ENCODE measurements around the gene TEAD1. TPM values are rescaled to one million over a fixed set of nuclear protein-coding genes. Genes with fewer than 3 reads are reported as not detected.

TEAD1 gene
- polyA plus RNA-seq, 3 donors, result 81.0 to 97.4 (median 96.6) TPM

- DNase-seq, result peak; percentile 48
Measured at GRCh38 chr11:12893787-12894672, 219.8 kb downstream of the TEAD1 start.

GRCh38 chr11:12897390-12897789 lies 223.2 kb downstream of the TEAD1 start:
- DNase-seq, result no peak

GRCh38 chr11:12897867-12898266 lies 223.6 kb downstream of the TEAD1 start:
- no peak for DNase-seq

GRCh38 chr11:12900496-12900895 lies 226.3 kb downstream of the TEAD1 start:
- DNase-seq, result no peak

- DNase-seq, result no peak
Measured at GRCh38 chr11:12901272-12901671, 227.1 kb downstream of the TEAD1 start.

GRCh38 chr11:12901874-12902481 lies 227.8 kb downstream of the TEAD1 start:
- DNase-seq, result no peak

- DNase-seq, result no peak
Measured at GRCh38 chr11:12902791-12903486, 228.7 kb downstream of the TEAD1 start.

GRCh38 chr11:12905435-12905834 lies 231.2 kb downstream of the TEAD1 start:
- no peak for DNase-seq

GRCh38 chr11:12906501-12906900 lies 232.3 kb downstream of the TEAD1 start:
- DNase-seq, result no peak

GRCh38 chr11:12909879-12910278 lies 235.7 kb downstream of the TEAD1 start:
- no peak for DNase-seq

GRCh38 chr11:12914400-12914912 lies 240.2 kb downstream of the TEAD1 start:
- peak; percentile 54 for DNase-seq

GRCh38 chr11:12915093-12915492 lies 240.9 kb downstream of the TEAD1 start:
- no peak for DNase-seq

- DNase-seq, result no peak
Measured at GRCh38 chr11:12917822-12918221, 243.6 kb downstream of the TEAD1 start.

- DNase-seq, result no peak
Measured at GRCh38 chr11:12918667-12919066, 244.4 kb downstream of the TEAD1 start.

GRCh38 chr11:12922418-12922817 lies 248.2 kb downstream of the TEAD1 start:
- DNase-seq, result no peak

GRCh38 chr11:12922980-12923507 lies 248.8 kb downstream of the TEAD1 start:
- DNase-seq, result no peak

GRCh38 chr11:12924650-12925049 lies 250.4 kb downstream of the TEAD1 start:
- DNase-seq, result no peak

GRCh38 chr11:12925520-12925919 lies 251.3 kb downstream of the TEAD1 start:
- no peak for DNase-seq

- DNase-seq, result no peak
Measured at GRCh38 chr11:12927221-12927620, 253.0 kb downstream of the TEAD1 start.

- no peak for DNase-seq
Measured at GRCh38 chr11:12927886-12928285, 253.7 kb downstream of the TEAD1 start.

- no peak for DNase-seq
Measured at GRCh38 chr11:12930850-12931249, 256.6 kb downstream of the TEAD1 start.

- no peak for DNase-seq
Measured at GRCh38 chr11:12932485-12932884, 258.3 kb downstream of the TEAD1 start.
